GM23338 (cell line): ENCODE measurements around the gene HERC4.

Experiments
- CREB1 ChIP-seq: fragments of 250-450 bp; sonication (Bioruptor Pico); IDR thresholded peaks from 2 replicates; pipeline ENCODE4 v1.5.0; 2020; ENCODE audit warnings: low read depth, mild to moderate bottlenecking, moderate library complexity
- CTCF ChIP-seq, 2 experiments: fragments of 200-600 bp in 1 of 2; sonication (generic) in 1 of 2; conservative IDR thresholded peaks; 2 replicates each; pipeline versions ENCODE4 v1.5.1 to v1.6.1; 2016 to 2017; ENCODE audit warnings: antibody characterized with exemption in 2 of 2, low read depth in 2 of 2, mild to moderate bottlenecking in 2 of 2, moderate library complexity in 1 of 2

GRCh38 chr10:68052463-68052862, 22.6 kb downstream of the HERC4 start:
- TF ChIP-seq CTCF (conservative IDR thresholded peaks at IDR 0.05; ENCODE audit: low read depth in 2 of 2): no peak
- TF ChIP-seq CREB1 (CRISPR knock-in tag): no peak
